HG03025 (cell line): ENCODE results near the gene HSFX2.
"Not testable (repeated sequence)": the region's sequence is repeated elsewhere in the genome, so short reads cannot be mapped to it uniquely, and the experiment has no call there.

Experiments
- ATAC-seq: cut with Tn5 transposase; IDR thresholded peaks from one replicate; pipeline ENCODE4 v1.9.1; 2021; ENCODE audit warnings: mild to moderate bottlenecking, moderate library complexity; ENCODE audit not compliant: unreplicated experiment, low FRiP score

The HSFX2 gene, protein sequence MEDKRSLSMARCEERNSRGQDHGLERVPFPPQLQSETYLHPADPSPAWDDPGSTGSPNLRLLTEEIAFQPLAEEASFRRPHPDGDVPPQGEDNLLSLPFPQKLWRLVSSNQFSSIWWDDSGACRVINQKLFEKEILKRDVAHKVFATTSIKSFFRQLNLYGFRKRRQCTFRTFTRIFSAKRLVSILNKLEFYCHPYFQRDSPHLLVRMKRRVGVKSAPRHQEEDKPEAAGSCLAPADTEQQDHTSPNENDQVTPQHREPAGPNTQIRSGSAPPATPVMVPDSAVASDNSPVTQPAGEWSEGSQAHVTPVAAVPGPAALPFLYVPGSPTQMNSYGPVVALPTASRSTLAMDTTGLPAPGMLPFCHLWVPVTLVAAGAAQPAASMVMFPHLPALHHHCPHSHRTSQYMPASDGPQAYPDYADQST

DNA sequence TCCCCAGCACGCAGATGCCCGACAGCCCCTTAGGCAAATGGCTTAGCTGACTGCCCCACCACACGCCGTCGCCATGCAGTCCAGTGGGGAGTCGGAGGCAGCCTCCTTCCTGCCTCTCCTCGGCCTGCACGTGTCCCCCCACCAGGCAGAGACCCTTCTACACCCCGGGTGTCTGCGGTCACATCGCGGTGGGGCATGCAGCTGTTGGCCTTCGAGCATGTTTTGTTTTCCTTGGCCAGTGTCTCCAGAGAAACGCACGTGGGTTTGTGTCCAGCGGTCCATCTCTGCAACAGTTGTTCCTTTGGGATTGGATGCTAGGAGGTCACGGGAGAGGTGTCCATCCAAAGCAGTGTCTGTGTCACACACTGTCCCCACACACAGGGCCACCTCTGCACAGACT is at the start of gene HSFX2:
TSS of gene HSFX2 (minus strand) at position 101 of the 400 bp plus-strand sequence. CDS start 614 bp downstream, outside the sequence.
- not testable (repeated sequence) for ATAC-seq

GRCh38 chrX:149643496-149643895 is 48.4 kb upstream of the HSFX2 start:
- no peak for ATAC-seq

DNA sequence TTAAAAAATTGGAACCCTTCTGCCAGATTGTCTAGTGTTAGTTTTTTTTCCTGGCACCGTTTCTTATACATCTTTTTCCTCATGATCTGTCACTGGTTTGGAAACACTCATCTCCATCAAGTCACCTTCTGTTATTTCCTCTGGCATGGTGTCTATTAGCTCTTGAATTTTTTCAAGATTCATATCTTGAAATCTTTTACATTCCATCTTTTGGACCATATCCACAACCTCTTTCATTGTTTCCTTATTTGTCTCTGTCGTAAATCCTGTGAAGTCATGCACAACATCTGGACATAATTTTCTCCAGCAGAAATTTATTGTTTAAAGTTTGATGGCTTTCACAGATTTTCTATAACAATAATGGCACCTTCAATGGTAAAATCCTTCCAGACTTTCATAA is 46.7 kb upstream of the HSFX2 start:
- no peak for ATAC-seq

DNA sequence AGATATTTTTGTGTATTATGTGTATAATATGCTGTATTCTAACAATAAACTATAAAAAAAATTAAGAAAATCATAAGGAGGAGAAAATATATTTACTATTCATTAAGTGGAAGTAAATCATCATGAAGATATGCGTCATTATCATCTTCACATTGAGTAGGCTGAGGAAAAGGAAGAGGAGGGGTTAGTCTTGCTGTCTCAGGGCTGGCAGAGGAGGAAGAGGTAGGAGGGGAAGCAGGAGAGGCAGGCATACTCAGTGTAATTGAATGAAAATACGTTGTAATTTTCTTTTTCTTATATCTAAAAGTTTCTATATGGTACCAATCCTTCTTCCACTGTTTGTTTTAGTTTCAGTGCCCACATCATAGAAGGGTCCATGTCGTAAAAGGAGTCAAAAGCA is 46.3 kb upstream of the HSFX2 start:
- no peak for ATAC-seq

- ATAC-seq: no peak
Observed at GRCh38 chrX:149639568-149639967, 44.5 kb upstream of the HSFX2 start.

DNA sequence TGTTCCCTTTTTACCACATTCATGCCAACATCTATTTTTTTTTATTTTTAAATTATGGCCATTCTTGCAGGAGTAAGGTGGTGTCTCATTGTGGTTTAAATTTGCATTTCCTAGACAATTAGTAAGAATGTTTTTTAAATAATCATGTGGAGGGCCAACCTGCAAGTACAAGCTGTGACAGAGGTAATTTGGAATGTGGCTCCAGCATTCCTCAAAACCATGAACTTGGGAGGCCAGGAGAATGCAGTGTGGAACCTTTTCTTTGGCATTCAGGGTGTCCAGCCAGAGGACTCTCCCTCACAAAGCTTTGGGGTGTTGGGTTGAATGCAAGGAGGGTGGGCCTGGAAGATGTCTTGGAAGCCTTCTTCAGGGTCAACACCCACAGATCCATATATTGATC is 43.7 kb upstream of the HSFX2 start:
- no peak for ATAC-seq

GRCh38 chrX:149633511-149633910 is 38.4 kb upstream of the HSFX2 start:
- no peak for ATAC-seq

- ATAC-seq: peak; percentile 87
Observed at GRCh38 chrX:149631234-149632165, 36.4 kb upstream of the HSFX2 start, which contains the start of gene TMEM185A. Gene TMEM185A (minus strand): TSS chrX:149631792. CDS start chrX:149631580, 212 bp downstream.

GRCh38 chrX:149630681-149631233 is 35.6 kb upstream of the HSFX2 start:
- ATAC-seq: peak; percentile 7

- no peak for ATAC-seq
Observed at GRCh38 chrX:149629730-149630387, 34.7 kb upstream of the HSFX2 start.

DNA sequence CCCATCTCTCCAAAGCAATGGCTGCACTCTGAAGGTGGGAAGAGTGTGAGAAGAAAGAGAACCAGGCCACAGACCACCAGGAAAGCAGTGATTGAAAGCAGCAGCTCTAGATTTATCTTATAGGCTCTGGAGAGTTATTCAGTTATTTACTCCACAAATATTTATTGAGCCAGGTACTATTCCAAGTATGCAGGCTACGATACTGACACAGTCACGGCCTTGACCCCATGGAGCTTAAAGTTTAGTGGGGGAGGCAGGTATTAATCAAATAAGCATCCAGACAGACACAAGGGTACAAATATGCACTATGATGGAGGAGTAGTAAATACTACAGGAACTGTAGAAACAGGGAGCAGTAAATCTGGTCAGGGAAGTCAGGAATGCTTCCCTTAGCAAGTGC is 33.7 kb upstream of the HSFX2 start:
- ATAC-seq: no peak

GRCh38 chrX:149628280-149628679 is 33.2 kb upstream of the HSFX2 start:
- no peak for ATAC-seq

- ATAC-seq: not testable (repeated sequence)
Observed at GRCh38 chrX:149626829-149627228, 31.7 kb upstream of the HSFX2 start.

DNA sequence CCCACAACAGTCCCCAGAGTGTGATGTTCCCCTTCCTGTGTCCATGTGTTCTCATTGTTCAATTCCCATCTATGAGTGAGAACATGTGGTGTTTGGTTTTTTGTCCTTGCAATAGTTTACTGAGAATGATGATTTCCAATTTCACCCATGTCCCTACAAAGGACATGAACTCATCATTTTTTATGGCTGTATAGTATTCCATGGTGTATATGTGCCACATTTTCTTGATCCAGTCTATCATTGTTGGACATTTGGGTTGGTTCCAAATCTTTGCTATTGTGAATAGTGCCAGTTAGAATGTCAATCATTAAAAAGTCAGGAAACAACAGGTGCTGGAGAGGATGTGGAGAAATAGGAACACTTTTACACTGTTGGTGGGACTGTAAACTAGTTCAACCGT is 24.5 kb upstream of the HSFX2 start:
- ATAC-seq: not testable (repeated sequence)

GRCh38 chrX:149618871-149619270 is 23.8 kb upstream of the HSFX2 start:
- no peak for ATAC-seq

- ATAC-seq: no peak
Observed at GRCh38 chrX:149611623-149612175, 16.6 kb upstream of the HSFX2 start.

GRCh38 chrX:149610511-149610910 is 15.4 kb upstream of the HSFX2 start:
- ATAC-seq: no peak

DNA sequence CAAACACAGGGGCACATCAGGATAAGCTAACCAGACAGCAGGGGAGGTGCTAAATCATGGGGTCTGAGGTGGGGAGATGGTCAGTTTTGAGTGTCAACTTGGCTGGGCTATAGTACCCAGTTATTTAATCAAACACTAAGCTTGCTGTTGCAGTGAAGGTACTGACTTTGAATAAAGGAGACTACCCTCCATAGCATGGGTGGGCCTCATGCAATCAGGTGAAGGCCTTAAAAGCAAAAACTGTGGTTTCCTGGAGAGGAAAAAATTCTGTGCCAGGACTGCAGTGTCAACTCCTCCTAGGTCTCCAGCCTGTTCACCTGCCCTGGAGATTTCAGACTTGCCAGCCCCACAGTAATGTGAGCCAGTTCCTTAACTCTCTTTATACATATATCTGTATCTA is 12.6 kb upstream of the HSFX2 start:
- no peak for ATAC-seq

- not testable (repeated sequence) for ATAC-seq
Observed at GRCh38 chrX:149605248-149605885, 10.3 kb upstream of the HSFX2 start.

GRCh38 chrX:149598603-149599002 is 3.5 kb upstream of the HSFX2 start:
- not testable (repeated sequence) for ATAC-seq
